ENCODE measurements around the gene ZNF160.
"Not testable (repeated sequence)": the region's sequence is repeated elsewhere in the genome, so short reads cannot be mapped to it uniquely, and the experiment has no call there.

The ZNF160 gene

GRCh38 chr19:53037101-53038097, 65.8 kb downstream of the ZNF160 start:
- no peak for DNase-seq (ENCODE audit: extremely low read depth, low read depth)
- TF ChIP-seq, protein P1, sequence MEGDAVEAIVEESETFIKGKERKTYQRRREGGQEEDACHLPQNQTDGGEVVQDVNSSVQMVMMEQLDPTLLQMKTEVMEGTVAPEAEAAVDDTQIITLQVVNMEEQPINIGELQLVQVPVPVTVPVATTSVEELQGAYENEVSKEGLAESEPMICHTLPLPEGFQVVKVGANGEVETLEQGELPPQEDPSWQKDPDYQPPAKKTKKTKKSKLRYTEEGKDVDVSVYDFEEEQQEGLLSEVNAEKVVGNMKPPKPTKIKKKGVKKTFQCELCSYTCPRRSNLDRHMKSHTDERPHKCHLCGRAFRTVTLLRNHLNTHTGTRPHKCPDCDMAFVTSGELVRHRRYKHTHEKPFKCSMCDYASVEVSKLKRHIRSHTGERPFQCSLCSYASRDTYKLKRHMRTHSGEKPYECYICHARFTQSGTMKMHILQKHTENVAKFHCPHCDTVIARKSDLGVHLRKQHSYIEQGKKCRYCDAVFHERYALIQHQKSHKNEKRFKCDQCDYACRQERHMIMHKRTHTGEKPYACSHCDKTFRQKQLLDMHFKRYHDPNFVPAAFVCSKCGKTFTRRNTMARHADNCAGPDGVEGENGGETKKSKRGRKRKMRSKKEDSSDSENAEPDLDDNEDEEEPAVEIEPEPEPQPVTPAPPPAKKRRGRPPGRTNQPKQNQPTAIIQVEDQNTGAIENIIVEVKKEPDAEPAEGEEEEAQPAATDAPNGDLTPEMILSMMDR (IDR thresholded peaks at IDR 0.05; ENCODE audit: low read depth, low read length, missing control alignments), result no peak
- peak overlapping the region; percentile 14; the same call in 1 of the 2 replicates for H3K4me3 ChIP-seq (replicated peaks; ENCODE audit: low read depth, low read length)

- TF ChIP-seq, protein P1 (IDR thresholded peaks at IDR 0.05; ENCODE audit: low read depth, low read length, missing control alignments), result no peak
- H3K4me3 ChIP-seq (replicated peaks; ENCODE audit: low read depth, low read length), result no peak overlapping the region
- DNase-seq (ENCODE audit: extremely low read depth, low read depth), result no peak
These were observed 68.1 kb downstream of the ZNF160 start for GRCh38 chr19:53034948-53035675.

- H3K4me3 ChIP-seq (replicated peaks; ENCODE audit: low read depth, low read length), result no peak overlapping the region
- no peak for DNase-seq (ENCODE audit: extremely low read depth, low read depth)
- TF ChIP-seq, protein P1 (IDR thresholded peaks at IDR 0.05; ENCODE audit: low read depth, low read length, missing control alignments), result no peak
These were observed 69.2 kb downstream of the ZNF160 start for GRCh38 chr19:53034054-53034453.

- H3K4me3 ChIP-seq (replicated peaks; ENCODE audit: low read depth, low read length); DNase-seq (ENCODE audit: extremely low read depth, low read depth): not testable (repeated sequence)
These were observed 74.9 kb downstream of the ZNF160 start for GRCh38 chr19:53028306-53028705.

- H3K4me3 ChIP-seq (replicated peaks; ENCODE audit: low read depth, low read length), result no peak overlapping the region
- TF ChIP-seq, protein P1 (IDR thresholded peaks at IDR 0.05; ENCODE audit: low read depth, low read length, missing control alignments), result no peak
- no peak for DNase-seq (ENCODE audit: extremely low read depth, low read depth)
These were observed 83.5 kb downstream of the ZNF160 start for GRCh38 chr19:53019684-53020083.

All from HFF-Myc (cell line).